ENCODE results near the gene GTF3C5. TPM values are rescaled to one million over a fixed set of nuclear protein-coding genes. Genes with fewer than 3 reads are reported as not detected.
"Not testable (repeated sequence)": the region's sequence is repeated elsewhere in the genome, so short reads cannot be mapped to it uniquely, and the experiment has no call there.

GTF3C5 gene
- total RNA-seq, 2 donors from 2014 or later = 89.7 to 94.6 TPM

- no peak overlapping the region for H3K9ac ChIP-seq (ENCODE audit: extremely low read depth, low read length, poor library complexity, severe bottlenecking)
- no peaks in the 10 kb centered on the region for H3K4me1 ChIP-seq (ENCODE audit: control insufficient read depth, insufficient read depth, low read length)
- Mint-ChIP-seq H3K4me1 (no peaks in the 10 kb centered on the region), H3K9me3 (no peaks in the 10 kb centered on the region), H3K27me3 (ENCODE audit: insufficient read depth) (peaks cover 2% of the 10 kb centered on the region), H3K36me3 (ENCODE audit: low read depth) (peaks cover 11% of the 10 kb centered on the region), H3K27ac (no peak overlapping the region), H3K4me3 (no peak overlapping the region)
- peak; percentile 41 for DNase-seq
- no peaks in the 10 kb centered on the region for H3K36me3 ChIP-seq (ENCODE audit: control insufficient read depth, insufficient read depth, low read length)
- H3K27me3 ChIP-seq (ENCODE audit: control insufficient read depth, insufficient read depth, low read length, poor library complexity, severe bottlenecking) = no peaks in the 10 kb centered on the region
- TF ChIP-seq CTCF (conservative IDR thresholded peaks at IDR 0.05) = no peak
- WGBS, 2 experiments (ENCODE audit: insufficient coverage in 1 of 2, insufficient read length in 1 of 2) = 97% methylated on average over 3 to 33 of the region's 33 CpGs
- no peaks in the 10 kb centered on the region for H3K9me3 ChIP-seq (ENCODE audit: control insufficient read depth, low read length)
- no peak overlapping the region for H3K27ac ChIP-seq (ENCODE audit: low read depth, low read length)
- no peak overlapping the region for H3K4me3 ChIP-seq (ENCODE audit: low read length)
Measured at GRCh38 chr9:133071484-133072150, 40.8 kb downstream of the GTF3C5 start.

- not testable (repeated sequence) for H3K9me3 ChIP-seq (ENCODE audit: control insufficient read depth, low read length); H3K27me3 Mint-ChIP-seq (ENCODE audit: insufficient read depth); H3K27ac Mint-ChIP-seq; H3K36me3 ChIP-seq (ENCODE audit: control insufficient read depth, insufficient read depth, low read length); H3K4me3 Mint-ChIP-seq; H3K4me1 Mint-ChIP-seq; DNase-seq; H3K27me3 ChIP-seq (ENCODE audit: control insufficient read depth, insufficient read depth, low read length, poor library complexity, severe bottlenecking); H3K27ac ChIP-seq (ENCODE audit: low read depth, low read length); H3K4me3 ChIP-seq (ENCODE audit: low read length); H3K4me1 ChIP-seq (ENCODE audit: control insufficient read depth, insufficient read depth, low read length); H3K9me3 Mint-ChIP-seq; H3K9ac ChIP-seq (ENCODE audit: extremely low read depth, low read length, poor library complexity, severe bottlenecking)
- WGBS, 2 experiments (ENCODE audit: insufficient coverage in 1 of 2, insufficient read length in 1 of 2) = 97 to 100% methylated on average over 2 to 5 of the region's 5 CpGs
- H3K36me3 Mint-ChIP-seq (ENCODE audit: low read depth) = peaks cover 11% of the 10 kb centered on the region
Measured at GRCh38 chr9:133072210-133072609, 41.4 kb downstream of the GTF3C5 start.

GRCh38 chr9:133073086-133074014 is 42.6 kb downstream of the GTF3C5 start:
- Mint-ChIP-seq H3K9me3 (no peaks in the 10 kb centered on the region), H3K36me3 (ENCODE audit: low read depth) (peaks cover 11% of the 10 kb centered on the region), H3K27ac (no peak overlapping the region), H3K27me3 (ENCODE audit: insufficient read depth) (peaks cover 4% of the 10 kb centered on the region), H3K4me1 (no peaks in the 10 kb centered on the region), H3K4me3 (no peak overlapping the region)
- 93 to 96% methylated on average over 7 to 12 of the region's 12 CpGs for WGBS, 2 experiments (ENCODE audit: insufficient coverage in 1 of 2, insufficient read length in 1 of 2)
- H3K4me1 ChIP-seq (ENCODE audit: control insufficient read depth, insufficient read depth, low read length) = no peaks in the 10 kb centered on the region
- no peak overlapping the region for H3K4me3 ChIP-seq (ENCODE audit: low read length)
- no peak for TF ChIP-seq CTCF (conservative IDR thresholded peaks at IDR 0.05)
- no peak for DNase-seq
- no peaks in the 10 kb centered on the region for H3K27me3 ChIP-seq (ENCODE audit: control insufficient read depth, insufficient read depth, low read length, poor library complexity, severe bottlenecking)
- H3K9ac ChIP-seq (ENCODE audit: extremely low read depth, low read length, poor library complexity, severe bottlenecking) = no peak overlapping the region
- no peaks in the 10 kb centered on the region for H3K9me3 ChIP-seq (ENCODE audit: control insufficient read depth, low read length)
- H3K27ac ChIP-seq (ENCODE audit: low read depth, low read length) = no peak overlapping the region
- H3K36me3 ChIP-seq (ENCODE audit: control insufficient read depth, insufficient read depth, low read length) = no peaks in the 10 kb centered on the region

Data from endodermal cell (in vitro differentiated cells).